ENCODE results near the gene STXBP1. TPM values are rescaled to one million over a fixed set of nuclear protein-coding genes. Genes with fewer than 3 reads are reported as not detected.
A peak's percentile ranks its signal among the peaks of the same experiment; 100 is the strongest.

Gene STXBP1
- total and polyA plus RNA-seq, 2 of the 13 experiments (the other 11 are each of a cell fraction or from before 2014, with no cell fraction given), result 2.9 TPM

DNA sequence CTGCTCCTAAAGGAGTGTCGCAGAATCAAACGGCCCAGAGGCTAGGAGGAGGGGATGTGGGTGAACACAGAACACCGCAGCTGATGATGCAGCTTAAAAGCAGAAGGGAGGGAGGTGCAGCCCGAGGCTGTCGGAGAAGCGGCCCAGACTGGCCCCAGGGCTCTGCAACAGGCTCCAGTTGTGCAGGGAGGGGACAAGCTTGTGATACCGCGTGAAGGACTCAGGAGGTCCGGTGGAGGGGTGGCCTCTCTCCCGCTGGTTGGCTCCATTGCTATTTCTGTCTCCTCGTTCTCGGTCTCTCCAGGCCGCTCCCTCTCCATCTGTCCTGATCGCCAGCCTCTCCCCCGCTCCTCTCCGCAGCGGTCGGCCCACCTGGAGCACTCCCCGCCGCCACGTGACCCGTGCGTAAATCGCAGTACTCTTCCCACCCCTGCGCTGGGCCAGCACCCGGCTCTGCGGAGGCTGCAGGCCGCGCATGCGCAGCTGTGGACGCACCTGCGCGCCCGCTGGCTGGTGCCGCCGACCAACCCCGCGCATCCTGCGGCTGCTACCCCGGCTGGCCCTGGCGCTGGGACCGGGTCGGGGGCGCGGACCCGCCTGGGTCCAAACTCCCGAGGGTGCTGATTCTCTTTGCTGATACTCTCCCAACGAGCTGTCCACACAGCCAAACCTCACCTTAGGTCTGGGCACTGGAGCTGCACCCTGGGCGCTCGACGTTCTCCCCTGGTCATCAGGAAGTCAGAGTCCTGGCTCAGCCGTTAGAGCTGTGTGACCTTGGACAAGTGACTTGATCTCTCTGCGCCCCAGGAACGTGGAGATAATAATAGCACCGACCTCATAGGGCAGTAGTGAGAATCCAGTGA, 3.7 kb upstream of the STXBP1 start (continued):
- TF ChIP-seq RARA (CRISPR knock-in tag; IDR thresholded peaks at IDR 0.05), result no peak
- TF ChIP-seq KDM4B (CRISPR knock-in tag; IDR thresholded peaks at IDR 0.05), result no peak
- peak; percentile 89 for TF ChIP-seq SALL1 (CRISPR knock-in tag; IDR thresholded peaks at IDR 0.05)
- TF ChIP-seq, protein P1, sequence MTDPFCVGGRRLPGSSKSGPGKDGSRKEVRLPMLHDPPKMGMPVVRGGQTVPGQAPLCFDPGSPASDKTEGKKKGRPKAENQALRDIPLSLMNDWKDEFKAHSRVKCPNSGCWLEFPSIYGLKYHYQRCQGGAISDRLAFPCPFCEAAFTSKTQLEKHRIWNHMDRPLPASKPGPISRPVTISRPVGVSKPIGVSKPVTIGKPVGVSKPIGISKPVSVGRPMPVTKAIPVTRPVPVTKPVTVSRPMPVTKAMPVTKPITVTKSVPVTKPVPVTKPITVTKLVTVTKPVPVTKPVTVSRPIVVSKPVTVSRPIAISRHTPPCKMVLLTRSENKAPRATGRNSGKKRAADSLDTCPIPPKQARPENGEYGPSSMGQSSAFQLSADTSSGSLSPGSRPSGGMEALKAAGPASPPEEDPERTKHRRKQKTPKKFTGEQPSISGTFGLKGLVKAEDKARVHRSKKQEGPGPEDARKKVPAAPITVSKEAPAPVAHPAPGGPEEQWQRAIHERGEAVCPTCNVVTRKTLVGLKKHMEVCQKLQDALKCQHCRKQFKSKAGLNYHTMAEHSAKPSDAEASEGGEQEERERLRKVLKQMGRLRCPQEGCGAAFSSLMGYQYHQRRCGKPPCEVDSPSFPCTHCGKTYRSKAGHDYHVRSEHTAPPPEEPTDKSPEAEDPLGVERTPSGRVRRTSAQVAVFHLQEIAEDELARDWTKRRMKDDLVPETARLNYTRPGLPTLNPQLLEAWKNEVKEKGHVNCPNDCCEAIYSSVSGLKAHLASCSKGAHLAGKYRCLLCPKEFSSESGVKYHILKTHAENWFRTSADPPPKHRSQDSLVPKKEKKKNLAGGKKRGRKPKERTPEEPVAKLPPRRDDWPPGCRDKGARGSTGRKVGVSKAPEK (CRISPR knock-in tag; IDR thresholded peaks at IDR 0.05; ENCODE audit: borderline replicate concordance), result no peak
- TF ChIP-seq, protein P2, sequence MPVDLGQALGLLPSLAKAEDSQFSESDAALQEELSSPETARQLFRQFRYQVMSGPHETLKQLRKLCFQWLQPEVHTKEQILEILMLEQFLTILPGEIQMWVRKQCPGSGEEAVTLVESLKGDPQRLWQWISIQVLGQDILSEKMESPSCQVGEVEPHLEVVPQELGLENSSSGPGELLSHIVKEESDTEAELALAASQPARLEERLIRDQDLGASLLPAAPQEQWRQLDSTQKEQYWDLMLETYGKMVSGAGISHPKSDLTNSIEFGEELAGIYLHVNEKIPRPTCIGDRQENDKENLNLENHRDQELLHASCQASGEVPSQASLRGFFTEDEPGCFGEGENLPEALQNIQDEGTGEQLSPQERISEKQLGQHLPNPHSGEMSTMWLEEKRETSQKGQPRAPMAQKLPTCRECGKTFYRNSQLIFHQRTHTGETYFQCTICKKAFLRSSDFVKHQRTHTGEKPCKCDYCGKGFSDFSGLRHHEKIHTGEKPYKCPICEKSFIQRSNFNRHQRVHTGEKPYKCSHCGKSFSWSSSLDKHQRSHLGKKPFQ (CRISPR knock-in tag; IDR thresholded peaks at IDR 0.05; ENCODE audit: insufficient replicate concordance), result peak; percentile 41
- no peak for TF ChIP-seq ZNF34 (CRISPR knock-in tag; IDR thresholded peaks at IDR 0.05; ENCODE audit: borderline replicate concordance)
- TF ChIP-seq KDM6A (CRISPR knock-in tag; IDR thresholded peaks at IDR 0.05; ENCODE audit: low read depth), result no peak
- TF ChIP-seq TEAD3 (CRISPR knock-in tag; optimal IDR thresholded peaks at IDR 0.05; ENCODE audit: borderline replicate concordance), result peak; percentile 35
- no peak for TF ChIP-seq ZNF7 (CRISPR knock-in tag; IDR thresholded peaks at IDR 0.05)
- TF ChIP-seq ZNF12 (CRISPR knock-in tag; IDR thresholded peaks at IDR 0.05), result no peak
- TF ChIP-seq, protein P3, sequence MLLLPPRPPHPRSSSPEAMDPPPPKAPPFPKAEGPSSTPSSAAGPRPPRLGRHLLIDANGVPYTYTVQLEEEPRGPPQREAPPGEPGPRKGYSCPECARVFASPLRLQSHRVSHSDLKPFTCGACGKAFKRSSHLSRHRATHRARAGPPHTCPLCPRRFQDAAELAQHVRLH (CRISPR knock-in tag; IDR thresholded peaks at IDR 0.05; ENCODE audit: borderline replicate concordance, low read depth), result no peak
- TF ChIP-seq ZNF557 (CRISPR knock-in tag; IDR thresholded peaks at IDR 0.05), result no peak
- TF ChIP-seq MIER2 (CRISPR knock-in tag; IDR thresholded peaks at IDR 0.05), result no peak
- TF ChIP-seq ZC3H13 (CRISPR knock-in tag; IDR thresholded peaks at IDR 0.05), result peak; percentile 57
- TF ChIP-seq CAMTA2 (CRISPR knock-in tag; IDR thresholded peaks at IDR 0.05; ENCODE audit: borderline replicate concordance), result 0 out of 2 replicates have a peak, but pooled peaks have one; percentile 85
- no peak for TF ChIP-seq NFE2L1 (CRISPR knock-in tag; IDR thresholded peaks at IDR 0.05; ENCODE audit: borderline replicate concordance)
- TF ChIP-seq ZNF33B (CRISPR knock-in tag; IDR thresholded peaks at IDR 0.05), result no peak
- peak; percentile 61; the same call in 1 of the 2 replicates for TF ChIP-seq ZNF205 (CRISPR knock-in tag; IDR thresholded peaks at IDR 0.05)
- TF ChIP-seq, protein P4, sequence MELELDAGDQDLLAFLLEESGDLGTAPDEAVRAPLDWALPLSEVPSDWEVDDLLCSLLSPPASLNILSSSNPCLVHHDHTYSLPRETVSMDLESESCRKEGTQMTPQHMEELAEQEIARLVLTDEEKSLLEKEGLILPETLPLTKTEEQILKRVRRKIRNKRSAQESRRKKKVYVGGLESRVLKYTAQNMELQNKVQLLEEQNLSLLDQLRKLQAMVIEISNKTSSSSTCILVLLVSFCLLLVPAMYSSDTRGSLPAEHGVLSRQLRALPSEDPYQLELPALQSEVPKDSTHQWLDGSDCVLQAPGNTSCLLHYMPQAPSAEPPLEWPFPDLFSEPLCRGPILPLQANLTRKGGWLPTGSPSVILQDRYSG (CRISPR knock-in tag; IDR thresholded peaks at IDR 0.05), result no peak
- TF ChIP-seq ZNF549 (CRISPR knock-in tag; IDR thresholded peaks at IDR 0.05), result no peak
- TF ChIP-seq HNRNPL (IDR thresholded peaks at IDR 0.05; ENCODE audit: low read depth, low read length), result no peak
- peak; percentile 35; the same call in 1 of the 2 replicates for TF ChIP-seq FOXA3 (CRISPR knock-in tag; IDR thresholded peaks at IDR 0.05)
- TF ChIP-seq ERF (CRISPR knock-in tag; IDR thresholded peaks at IDR 0.05), result peak; percentile 88
- TF ChIP-seq FOXK2 (IDR thresholded peaks at IDR 0.05), result no peak
- 0 out of 2 replicates have a peak, but pooled peaks have one; percentile 1 for TF ChIP-seq IRX3 (CRISPR knock-in tag; IDR thresholded peaks at IDR 0.05; ENCODE audit: borderline replicate concordance, low read depth)
- no peak for TF ChIP-seq ELF3 (CRISPR knock-in tag; IDR thresholded peaks at IDR 0.05)
- TF ChIP-seq ZMYM2 (CRISPR knock-in tag; IDR thresholded peaks at IDR 0.05), result no peak

Measured in HepG2 (cell line).